H1 (cell line): ENCODE measurements around the gene VGF. TPM values are rescaled to one million over a fixed set of nuclear protein-coding genes. Genes with fewer than 3 reads are reported as not detected.
A peak's percentile ranks its signal among the peaks of the same experiment; 100 is the strongest.

Experiments used
- CTCF ChIA-PET: fragments of 300-600 bp; sonication (Branson Sonifier 250); formaldehyde crosslinking; loops from one replicate; lab custom pipeline; 2021; ENCODE audit not compliant: partially characterized antibody; lab: Charles Lee
- POLR2A ChIA-PET: fragments of 300-600 bp; sonication (Branson Sonifier 250); formaldehyde crosslinking; loops from one replicate; lab custom pipeline; 2021; ENCODE audit warnings: inconsistent platforms; ENCODE audit not compliant: partially characterized antibody; lab: Charles Lee
- DNase-seq, 2 experiments: peaks; one replicate each; pipeline versions ENCODE4 v3.0.0 to v3.0.0-alpha.2; 2010 to 2022; ENCODE audit warnings: low spot score in 2 of 2, low read depth in 1 of 2, mixed read lengths in 1 of 2
- FAIRE-seq: peaks from 2 replicates; lab custom pipeline; 2011; peaks lifted over from hg19 to GRCh38; lab: Jason Lieb, UNC
- H2AFZ ChIP-seq: 2 replicates; pipeline ENCODE4 v1.8.1; 2012; ENCODE audit warnings: low read length, inconsistent platforms
- H2AK5ac ChIP-seq: 2 replicates; pipeline ENCODE4 v1.6.1; 2013; ENCODE audit warnings: low read depth, low read length
- H2BK120ac ChIP-seq: replicated peaks from 2 replicates; pipeline ENCODE3; 2013; ENCODE audit warnings: low read depth, low read length, inconsistent platforms
- H2BK12ac ChIP-seq: 2 replicates; pipeline ENCODE4 v1.6.1; 2013; ENCODE audit warnings: low read depth, low read length
- H2BK15ac ChIP-seq: 2 replicates; pipeline ENCODE4 v1.6.1; 2013; ENCODE audit warnings: low read length
- H2BK20ac ChIP-seq: 2 replicates; pipeline ENCODE4 v1.6.1; 2013; ENCODE audit warnings: low read length
- H2BK5ac ChIP-seq: 2 replicates; pipeline ENCODE4 v1.6.1; 2013; ENCODE audit warnings: low read depth, low read length
- H3K14ac ChIP-seq: 2 replicates; pipeline ENCODE4 v1.6.1; 2013; ENCODE audit warnings: inconsistent platforms; ENCODE audit not compliant: insufficient read length
- H3K18ac ChIP-seq: 2 replicates; pipeline ENCODE4 v1.6.1; 2013; ENCODE audit warnings: low read length; ENCODE audit errors: extremely low read depth
- H3K23ac ChIP-seq: 2 replicates; pipeline ENCODE4 v1.6.1; 2013; ENCODE audit warnings: inconsistent platforms; ENCODE audit not compliant: insufficient read length
- H3K23me2 ChIP-seq: 2 replicates; pipeline ENCODE4 v1.6.1; 2013; ENCODE audit warnings: low read depth, low read length
- H3K27ac ChIP-seq: 2 replicates; pipeline ENCODE4 v1.6.1; 2011; ENCODE audit warnings: low read depth, low read length, inconsistent platforms
- H3K27me3 ChIP-seq, 4 experiments: replicated peaks in 1 of 4; 1 replicate in 1 of 4; 2 replicates in 3 of 4; pipeline versions ENCODE4 v1.6.1 to v1.8.1; 2011 to 2013; ENCODE audit warnings: low read length in 3 of 4, mild to moderate bottlenecking in 3 of 4, inconsistent platforms in 2 of 4, mixed read lengths in 2 of 4, moderate library complexity in 1 of 4; ENCODE audit not compliant: control insufficient read depth in 3 of 4, insufficient read depth in 3 of 4; ENCODE audit errors: extremely low read depth in 1 of 4
- H3K36me3 ChIP-seq, 4 experiments: 2 replicates each; pipeline versions ENCODE4 v1.6.1 to v1.8.1; 2011 to 2013; ENCODE audit warnings: mild to moderate bottlenecking in 4 of 4, low read length in 3 of 4, moderate library complexity in 2 of 4, control low read depth in 1 of 4, inconsistent platforms in 1 of 4; ENCODE audit not compliant: insufficient read depth in 4 of 4, control insufficient read depth in 2 of 4
- H3K4ac ChIP-seq: replicated peaks from 2 replicates; pipeline ENCODE3; 2013; ENCODE audit warnings: low read length, low read depth, mixed read lengths, inconsistent platforms; ENCODE audit not compliant: insufficient read length
- H3K4me1 ChIP-seq, 4 experiments: replicated peaks in 1 of 4; 1 replicate in 1 of 4; 2 replicates in 3 of 4; pipeline versions ENCODE4 v1.6.1 to v1.8.1; 2011 to 2013; ENCODE audit warnings: low read length in 3 of 4, inconsistent platforms in 2 of 4, mixed read lengths in 1 of 4; ENCODE audit not compliant: insufficient read depth in 4 of 4, control insufficient read depth in 3 of 4
- H3K4me2 ChIP-seq, 2 experiments: 2 replicates each; pipeline versions ENCODE4 v1.6.1 to v1.8.1; 2011 to 2013; ENCODE audit warnings: low read depth in 2 of 2, low read length in 2 of 2, control low read depth in 1 of 2, inconsistent platforms in 1 of 2, mild to moderate bottlenecking in 1 of 2; ENCODE audit not compliant: insufficient read depth in 1 of 2
- H3K4me3 ChIP-seq, 4 experiments: fragments of 200-600, 300-600 bp in 1 of 4; sonication (generic), shearing (Covaris generic), sonication (Bioruptor Twin) in 1 of 4; 2 replicates each; pipeline versions ENCODE4 v1.5.1 to v1.8.1; 2011 to 2016; ENCODE audit warnings: low read length in 4 of 4, low read depth in 3 of 4, control low read depth in 2 of 4, inconsistent platforms in 2 of 4, mild to moderate bottlenecking in 2 of 4, mixed read lengths in 1 of 4, moderate library complexity in 1 of 4; ENCODE audit not compliant: insufficient read depth in 2 of 4; ENCODE audit errors: extremely low read depth in 1 of 4
- H3K56ac ChIP-seq: replicated peaks from 2 replicates; pipeline ENCODE3; 2013; ENCODE audit warnings: low read depth, mild to moderate bottlenecking, mixed read lengths, low read length, inconsistent platforms; ENCODE audit not compliant: insufficient read length
- H3K79me1 ChIP-seq: 2 replicates; pipeline ENCODE4 v1.6.1; 2013; ENCODE audit warnings: low read depth, low read length, control low read depth
- H3K79me2 ChIP-seq, 2 experiments: 2 replicates each; pipeline versions ENCODE4 v1.6.1 to v1.8.1; 2012 to 2013; ENCODE audit warnings: low read length in 2 of 2, mild to moderate bottlenecking in 2 of 2, inconsistent platforms in 1 of 2; ENCODE audit not compliant: insufficient read depth in 2 of 2, control insufficient read depth in 1 of 2
- H3K9ac ChIP-seq, 4 experiments: replicated peaks in 1 of 4; 1 replicate in 1 of 4; 2 replicates in 3 of 4; pipeline versions ENCODE4 v1.6.1 to v1.8.1; 2011 to 2013; ENCODE audit warnings: low read depth in 3 of 4, low read length in 3 of 4, control low read depth in 2 of 4, mild to moderate bottlenecking in 2 of 4, moderate library complexity in 2 of 4, inconsistent platforms in 1 of 4; ENCODE audit errors: extremely low read depth in 1 of 4
- H3K9me3 ChIP-seq, 2 experiments: 2 replicates each; pipeline versions ENCODE4 v1.6.1 to v1.8.1; 2012 to 2013; ENCODE audit warnings: mild to moderate bottlenecking in 2 of 2, moderate library complexity in 2 of 2, control low read depth in 1 of 2, inconsistent platforms in 1 of 2, low read depth in 1 of 2, low read length in 1 of 2, mixed read lengths in 1 of 2; ENCODE audit not compliant: insufficient read depth in 2 of 2
- H4K20me1 ChIP-seq, 2 experiments: replicated peaks in 1 of 2; 2 replicates each; pipeline versions ENCODE3 to v1.8.1; 2011 to 2013; ENCODE audit warnings: inconsistent platforms in 2 of 2, low read length in 2 of 2, mild to moderate bottlenecking in 1 of 2; ENCODE audit not compliant: insufficient read depth in 2 of 2, control insufficient read depth in 1 of 2
- H4K5ac ChIP-seq: 2 replicates; pipeline ENCODE4 v1.6.1; 2013; ENCODE audit warnings: low read length, low read depth, mixed read lengths, inconsistent platforms; ENCODE audit not compliant: insufficient read length
- H4K8ac ChIP-seq: 2 replicates; pipeline ENCODE4 v1.8.0; 2013; ENCODE audit warnings: mild to moderate bottlenecking, moderate library complexity, low read length, inconsistent platforms; ENCODE audit not compliant: insufficient read depth; ENCODE audit errors: extremely low read depth
- H4K91ac ChIP-seq: replicated peaks from 2 replicates; pipeline ENCODE3; 2013; ENCODE audit warnings: low read length, mixed read lengths, inconsistent platforms; ENCODE audit not compliant: insufficient read length
- BACH1 ChIP-seq: IDR thresholded peaks from 2 replicates; pipeline ENCODE4 v1.6.1; 2012; ENCODE audit warnings: low read length, improper control_type of control experiment
- EZH2 ChIP-seq: fragments of 200-600 bp; sonication (generic); IDR thresholded peaks from 2 replicates; pipeline ENCODE4 v1.7.1; 2012; ENCODE audit warnings: low read depth, mild to moderate bottlenecking, moderate library complexity, low read length, inconsistent platforms; ENCODE audit not compliant: severe bottlenecking
- WGBS, 2 experiments: shearing (Covaris generic) in 1 of 2; methylation state at CpG; one replicate each; pipeline versions ENCODE4 v1.1.6 to v1.1.7; 2013 to 2015; ENCODE audit warnings: low lambda C conversion rate in 2 of 2, mixed read lengths in 2 of 2, inconsistent platforms in 1 of 2, low coverage in 1 of 2, missing lambda C conversion rate in 1 of 2; ENCODE audit not compliant: insufficient replicate concordance in 2 of 2, insufficient coverage in 1 of 2, insufficient read length in 1 of 2; ENCODE audit errors: extremely low coverage in 1 of 2, missing lambda C conversion rate in 1 of 2; 5-methylcytosine and 5-hydroxymethylcytosine counted together
- polyA plus RNA-seq, 7 experiments: library from polyadenylated mRNA; depleted of rRNA in 3 of 7; stranded (reverse) in 5 of 7; unstranded in 2 of 7; fragments of >200 nt in 5 of 7; fragments of 200-250 nt in 2 of 7; gene quantifications; 1 replicate in 5 of 7; 2 replicates in 1 of 7; 4 replicates in 1 of 7; pipeline versions ENCODE4 v1.2.1 to v1.2.3, GENCODE V29; 2011 to 2013; ENCODE audit warnings: missing spikeins in 2 of 7, mixed read lengths in 2 of 7
- total RNA-seq: library from RNA; stranded (reverse); fragmentation: NEBNext Ultra II Directional; extraction: Animal tissue kit (Norgen Biotek cat#: 25700); gene quantifications from 2 replicates; pipeline ENCODE4 v1.2.1, GENCODE V29; 2021

The VGF gene
- total and polyA plus RNA-seq, 2 of the 8 experiments (the other 6 are each of a cell fraction or from before 2014, with no cell fraction given): 1.6 to 7.0 TPM

DNA sequence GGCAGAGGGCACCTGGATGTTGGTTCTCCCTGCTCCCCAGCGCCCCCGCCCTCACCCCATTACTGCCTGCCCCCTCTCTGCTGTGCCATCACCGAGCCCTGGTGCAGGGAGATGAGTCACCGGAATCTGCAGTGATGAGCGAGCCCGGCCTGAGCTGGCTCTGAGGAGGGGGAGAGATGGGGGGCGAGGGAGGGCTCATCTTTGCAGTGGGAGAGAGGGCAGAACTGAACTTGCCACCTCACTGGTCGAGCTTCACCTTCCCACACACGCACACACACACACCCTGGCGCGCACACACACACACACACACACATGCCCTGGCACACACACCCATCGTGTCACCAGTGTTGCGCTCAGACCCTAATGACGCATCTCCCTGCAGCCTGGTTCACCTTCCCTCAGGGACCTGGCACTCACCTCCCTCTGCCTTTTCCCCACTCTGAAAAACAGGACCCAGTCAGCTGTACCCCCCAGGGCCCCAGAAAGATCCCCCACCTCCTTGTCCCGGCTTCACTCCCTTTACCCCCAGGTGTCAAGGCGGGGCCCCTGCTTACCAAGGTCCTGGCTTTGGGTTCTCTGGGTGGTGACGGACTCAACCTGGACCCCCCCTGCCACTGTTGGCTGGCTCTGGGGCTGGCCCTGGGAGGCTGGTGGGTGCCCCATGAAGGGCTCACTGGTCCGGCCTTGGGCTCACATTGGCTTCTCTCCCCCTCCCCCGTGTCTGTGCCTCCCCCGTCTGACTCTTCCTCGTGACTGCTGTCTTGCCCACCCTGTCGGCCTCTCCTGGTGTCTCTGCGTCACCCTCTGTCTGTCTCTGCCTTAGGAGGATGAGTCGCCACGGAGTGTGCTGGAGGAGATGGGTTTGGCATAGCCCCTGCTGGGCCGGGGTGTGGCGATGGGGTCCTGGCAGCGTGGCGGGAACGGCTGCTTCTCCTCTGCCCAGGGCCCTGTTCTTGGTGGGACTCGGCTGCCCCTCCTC is 5.4 kb downstream of the VGF start:
- POLR2A ChIA-PET: interaction anchor here (0.6 to 4.0 kb wide), 3 partner anchors 8 to 581 kb away, joined by 3 to 20 read pairs (median 10); no protein-coding TSS in a partner anchor

More for the DNA sequence above, 5.4 kb downstream of the VGF start:
- Histone ChIP-seq H4K20me1 (peaks cover 4 to 5% of the 10 kb centered on the region in 2 experiments), H2BK120ac (no peak overlapping the region), H3K9ac (no peak overlapping the region), H3K56ac (no peak overlapping the region), H3K4ac (no peak overlapping the region), H3K4me3 (no peak overlapping the region), H3K79me1 (no peaks in the 10 kb centered on the region), H4K91ac (peak overlapping the region; percentile 70), H3K36me3 (peaks cover 0 to 3% (median 1%) of the 10 kb centered on the region in 4 experiments; a peak in 3 of 8 replicates), H3K9me3 (no peaks in the 10 kb centered on the region), H2AFZ (no peak overlapping the region), H3K79me2 (0 out of 4 replicates have a peak, but pooled peaks cover 0 to 4% of the 10 kb centered on the region in 2 experiments), H2AK5ac (no peak overlapping the region; the same call in 1 of the 2 replicates), H3K14ac (no peak overlapping the region), H3K4me1 (peaks cover 18 to 52% (median 36%) of the 10 kb centered on the region in 4 experiments), H4K8ac (no peak overlapping the region), H3K4me2 (peak overlapping the region in 1 of 2 experiments; percentile 44; a peak in 1 of 4 replicates), H2BK5ac (peak overlapping the region; percentile 93; the same call in 1 of the 2 replicates), H2BK20ac (peak overlapping the region; percentile 80), H3K27ac (no peak overlapping the region), H4K5ac (no peak overlapping the region), H3K18ac (peak overlapping the region; percentile 51; the same call in 1 of the 2 replicates), H2BK15ac (peak overlapping the region; percentile 100), H3K27me3 (peaks cover 3 to 22% (median 13%) of the 10 kb centered on the region in 4 experiments), H3K23ac (no peak overlapping the region), H3K23me2 (peaks cover 18% of the 10 kb centered on the region; the same call in 1 of the 2 replicates), H2BK12ac (peak overlapping the region; percentile 99; the same call in 1 of the 2 replicates)
- 64% methylated on average over 25 of the region's 31 CpGs; no CpG with 5 or more reads in 1 of the 2 experiments for WGBS, 2 experiments
- no peak for FAIRE-seq
- CTCF ChIA-PET: interaction anchor here (0.7 to 7.6 kb wide), 11 partner anchors 10 to 842 kb away, joined by 3 to 115 read pairs (median 3); partner anchors contain the start of gene ACHE
- TF ChIP-seq EZH2 (peak; percentile 8), BACH1 (no peak)
- no peak for DNase-seq
